ENCODE data around the gene ANKRD13A.

- no peak for TF ChIP-seq CTCF (IDR thresholded peaks at IDR 0.05)
- TF ChIP-seq POLR2A (IDR thresholded peaks at IDR 0.05), result no peak
Measured at GRCh38 chr12:109997393-109997792, 1.8 kb upstream of the ANKRD13A start.

All from breast epithelium (tissue), 3 donors.